T1000 (cell line): ENCODE measurements around the gene TNIP3.

Experiments used
- DNase-seq: peaks from one replicate; lab custom pipeline; 2025; ENCODE audit warnings: mixed read lengths; lab: John Stamatoyannopoulos, UW

Gene TNIP3

GRCh38 chr4:121139533-121140222 lies 24.4 kb downstream of the TNIP3 start:
- DNase-seq, result no peak

GRCh38 chr4:121138039-121138825 lies 25.9 kb downstream of the TNIP3 start:
- no peak for DNase-seq

GRCh38 chr4:121130326-121130660 lies 33.8 kb downstream of the TNIP3 start:
- no peak for DNase-seq

DNA sequence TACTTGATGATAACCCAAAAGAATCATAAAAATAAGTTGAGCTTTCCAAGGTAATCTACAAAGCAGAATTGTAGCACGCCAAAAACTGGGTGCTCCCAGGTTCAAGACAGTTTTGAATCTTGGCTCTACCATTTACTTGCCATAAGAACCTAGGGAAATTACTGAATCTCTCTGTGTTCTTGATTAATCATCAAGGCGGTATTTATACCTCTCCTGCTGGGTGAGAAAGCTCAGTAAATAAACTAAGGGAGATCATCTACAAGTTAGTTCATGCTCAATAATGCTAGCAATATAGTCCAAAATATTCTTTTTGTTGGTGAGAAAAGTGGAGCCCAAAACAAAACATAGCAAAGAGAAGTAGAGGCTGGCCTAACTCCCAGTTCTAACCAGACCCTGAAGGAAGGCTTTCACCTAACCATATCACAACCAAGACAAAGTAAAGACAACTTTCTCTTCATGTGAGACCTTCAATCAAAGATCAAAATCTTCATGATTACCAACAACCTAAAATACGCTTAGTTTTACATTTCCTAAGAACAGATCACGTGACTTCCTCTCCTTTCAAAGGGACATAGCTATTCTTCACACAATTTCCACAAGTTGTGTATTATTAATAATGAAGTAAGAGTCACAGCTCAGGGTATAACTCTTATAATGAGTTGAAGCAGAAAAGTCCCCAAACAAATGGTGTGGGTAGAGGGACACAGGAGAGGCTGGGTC lies 34.4 kb downstream of the TNIP3 start:
- DNase-seq, result no peak

DNA sequence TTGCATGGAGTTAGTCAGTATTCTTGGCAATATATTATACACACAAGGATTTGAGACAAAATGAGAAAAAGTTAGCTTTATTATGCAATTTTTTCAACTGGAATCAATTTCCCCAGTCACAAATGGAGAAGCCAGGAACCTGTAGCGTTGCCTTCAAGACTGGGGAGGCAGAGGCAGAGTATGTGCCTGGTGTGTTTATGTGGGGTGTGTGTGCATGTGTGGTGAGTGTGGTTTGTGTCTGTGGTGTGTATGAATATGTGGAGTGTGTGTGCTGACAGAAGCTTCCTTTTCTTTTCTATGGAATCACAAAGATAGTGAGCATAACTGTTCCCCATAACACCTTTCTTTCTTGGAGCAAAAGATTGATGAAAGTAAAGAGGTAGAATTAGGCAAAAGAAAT lies 37.0 kb downstream of the TNIP3 start:
- no peak for DNase-seq

GRCh38 chr4:121126449-121127006 lies 37.6 kb downstream of the TNIP3 start:
- DNase-seq, result no peak

GRCh38 chr4:121125498-121125885 lies 38.6 kb downstream of the TNIP3 start:
- DNase-seq, result no peak

DNA sequence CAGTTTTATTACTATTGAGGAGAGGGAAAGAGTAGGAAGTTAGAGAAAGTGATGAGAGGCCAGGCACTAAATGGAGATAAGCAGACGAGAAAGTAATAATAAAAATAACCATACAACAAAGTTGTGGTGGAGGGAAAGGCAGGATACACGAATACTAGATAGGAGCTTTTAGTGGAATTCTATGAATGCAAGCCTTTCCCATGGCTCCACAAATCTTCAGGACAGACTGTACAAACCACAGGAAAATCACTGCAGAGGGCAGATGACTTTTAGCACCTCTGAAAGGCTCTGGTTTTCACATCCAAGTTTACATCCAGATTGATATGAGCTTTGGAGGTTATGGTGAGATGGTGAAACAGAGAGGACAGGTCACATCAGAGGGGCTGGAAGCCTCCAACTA lies 41.5 kb downstream of the TNIP3 start:
- no peak for DNase-seq

DNA sequence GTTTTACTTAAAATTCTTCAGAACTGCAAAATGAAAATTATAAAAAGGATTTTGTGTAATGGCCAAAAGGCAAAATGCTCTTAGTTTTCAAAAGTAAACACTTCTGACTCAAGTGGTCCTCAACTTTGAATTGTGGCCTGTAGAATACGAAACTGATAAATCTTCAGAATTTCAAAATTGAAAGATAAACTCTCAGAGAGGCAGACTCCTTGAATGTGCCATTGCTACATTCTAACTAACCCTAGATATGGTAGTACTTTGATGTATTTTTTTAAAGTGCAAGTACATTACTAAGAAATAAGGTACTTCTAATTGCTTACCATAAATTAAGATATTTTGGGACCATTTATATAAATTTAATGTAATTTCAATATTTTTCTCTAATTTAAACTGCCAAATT lies 44.4 kb downstream of the TNIP3 start:
- DNase-seq, result no peak

DNA sequence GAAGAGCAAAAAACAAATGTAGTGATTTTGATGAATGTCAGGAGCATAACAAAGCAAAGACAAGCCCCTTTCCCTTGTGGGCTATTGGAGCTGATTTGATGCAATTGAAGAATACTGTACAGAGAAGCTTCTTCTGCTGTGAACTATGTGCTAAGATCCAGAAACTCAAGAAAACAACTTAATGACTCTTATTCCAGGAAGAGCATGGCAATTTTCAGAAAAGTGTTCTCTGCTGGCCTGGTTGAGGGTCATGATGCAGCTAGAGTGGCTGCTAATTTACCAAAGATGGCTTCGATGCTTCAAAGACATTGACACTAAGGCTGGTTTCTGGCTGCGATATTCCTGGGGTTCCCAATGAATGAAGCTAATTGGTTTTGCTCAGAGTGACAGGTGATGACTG lies 45.8 kb downstream of the TNIP3 start:
- no peak for DNase-seq

GRCh38 chr4:121114756-121115155 lies 49.4 kb downstream of the TNIP3 start:
- DNase-seq, result no peak

DNA sequence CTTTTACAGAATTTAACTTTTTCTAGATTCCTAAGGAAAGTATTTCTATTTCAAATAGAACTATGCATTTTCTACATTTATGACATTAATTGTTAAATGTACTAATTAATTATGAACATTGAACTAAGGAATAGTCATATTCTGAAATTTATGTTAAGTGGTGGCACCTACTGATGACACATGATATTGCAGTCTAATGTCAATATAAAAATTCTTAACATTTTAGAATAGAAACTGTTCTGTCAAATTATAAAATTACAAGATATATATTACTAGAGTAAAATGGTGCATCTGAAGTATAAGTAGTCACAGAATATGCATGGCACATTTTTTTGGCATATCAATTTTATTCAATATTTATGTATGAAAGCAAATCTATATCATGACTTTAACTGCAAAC lies 51.6 kb downstream of the TNIP3 start:
- no peak for DNase-seq

DNA sequence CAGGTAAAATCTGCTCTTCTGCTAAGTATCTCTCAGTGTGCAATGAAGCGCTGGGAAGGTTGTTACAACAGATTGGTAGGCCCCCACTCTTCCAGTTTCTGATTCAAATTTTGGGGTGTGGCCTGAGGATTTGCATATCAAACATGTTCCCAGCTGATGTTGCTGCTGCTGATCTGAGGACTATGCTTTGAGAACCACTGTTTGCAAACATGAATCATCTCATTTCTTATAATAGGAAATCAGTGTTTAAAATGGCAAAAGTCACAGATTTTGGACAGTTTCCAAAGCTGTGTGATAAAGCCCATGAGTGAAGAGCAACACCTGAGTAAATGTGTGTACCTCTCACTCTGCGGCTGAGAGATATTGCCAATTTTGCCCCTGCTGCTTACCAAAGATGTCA lies 55.6 kb downstream of the TNIP3 start:
- no peak for DNase-seq

GRCh38 chr4:121107507-121107906 lies 56.6 kb downstream of the TNIP3 start:
- DNase-seq, result no peak

GRCh38 chr4:121100093-121100775 lies 63.9 kb downstream of the TNIP3 start:
- no peak for DNase-seq

- no peak for DNase-seq
These were observed 65.9 kb downstream of the TNIP3 start for GRCh38 chr4:121098266-121098665.

DNA sequence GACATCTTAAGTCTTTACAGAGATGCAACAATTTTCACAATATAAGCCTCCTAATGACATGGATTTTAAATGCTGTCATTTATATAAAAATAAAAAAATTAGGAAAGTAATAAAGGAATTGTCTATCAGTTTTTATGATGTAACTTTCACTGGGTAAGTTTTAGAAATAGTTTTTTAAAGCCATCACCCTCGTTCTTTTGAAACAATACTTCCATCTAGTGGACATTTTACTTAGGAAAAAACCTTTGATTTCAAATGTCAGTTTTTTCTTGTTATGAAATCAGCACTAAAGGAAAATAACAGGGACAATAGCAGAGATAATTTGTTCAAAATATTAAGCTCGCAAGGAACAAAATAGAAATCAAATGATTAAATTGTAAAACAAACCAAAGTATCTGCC lies 67.5 kb downstream of the TNIP3 start:
- DNase-seq, result no peak

GRCh38 chr4:121096191-121096590 lies 67.9 kb downstream of the TNIP3 start:
- DNase-seq, result no peak

GRCh38 chr4:121094297-121094966 lies 69.7 kb downstream of the TNIP3 start:
- no peak for DNase-seq

- no peak for DNase-seq
These were observed 70.9 kb downstream of the TNIP3 start for GRCh38 chr4:121093261-121093660.

DNA sequence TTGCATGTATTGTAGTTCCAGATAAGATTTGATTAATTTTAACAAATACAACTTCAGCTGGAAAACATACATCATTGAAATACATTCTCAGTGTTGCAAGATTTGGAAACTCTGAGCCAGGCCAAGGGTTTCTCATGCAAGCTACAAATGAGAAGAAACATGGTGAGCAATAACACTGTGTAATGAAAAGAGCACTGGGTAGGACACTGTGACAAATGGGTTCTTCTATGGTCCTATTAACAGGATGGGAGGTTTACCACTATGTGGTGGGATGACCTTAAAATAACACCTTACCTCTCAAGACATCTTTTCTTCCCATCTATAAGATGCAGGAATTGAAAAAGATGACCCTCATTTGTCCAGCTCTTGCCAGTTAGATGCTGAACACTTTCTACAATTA lies 72.2 kb downstream of the TNIP3 start:
- no peak for DNase-seq

- DNase-seq, result no peak
These were observed 75.3 kb downstream of the TNIP3 start for GRCh38 chr4:121088867-121089266.
